ENCODE measurements around the gene SFT2D1.

Gene SFT2D1

DNA sequence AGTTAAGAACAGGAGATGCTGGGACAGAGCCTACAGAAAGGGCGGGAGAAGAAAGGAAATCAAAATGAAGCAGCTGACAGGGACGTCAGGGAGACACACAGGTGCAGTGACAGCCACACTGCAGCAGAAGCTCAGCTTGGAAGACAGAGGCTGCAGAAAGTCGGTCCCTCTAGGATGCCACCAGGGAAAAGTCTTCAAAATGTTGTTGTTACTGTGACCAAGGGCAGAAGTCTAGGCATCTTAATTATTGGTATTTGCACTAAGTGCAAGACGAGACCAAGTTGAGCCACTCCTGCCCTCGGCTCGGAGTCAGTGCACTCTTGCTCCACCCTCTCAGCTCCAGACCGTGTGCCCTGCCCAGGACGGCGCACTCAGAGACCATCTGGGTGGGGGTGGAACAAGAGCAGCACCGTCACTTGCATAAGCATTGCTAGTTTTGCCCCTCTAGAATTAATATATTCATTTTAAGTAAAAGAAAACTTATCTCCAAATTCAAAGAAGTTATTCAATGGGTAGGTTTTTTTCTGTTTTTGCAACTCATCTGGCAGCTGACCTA is 36.7 kb downstream of the SFT2D1 start:
- Histone ChIP-seq H3K36me3 (ENCODE audit: control insufficient read depth in 1 of 2, insufficient read depth in 2 of 2, low read depth in 1 of 2, low read length in 2 of 2) (no peaks in the 10 kb centered on the region), H3K79me1 (replicated peaks; ENCODE audit: low read length, poor library complexity, severe bottlenecking) (no peaks in the 10 kb centered on the region), H3K18ac (ENCODE audit: low read depth in 1 of 2, low read length in 2 of 2) (no peak overlapping the region), H4K91ac (ENCODE audit: low read length) (no peak overlapping the region), H2BK15ac (ENCODE audit: low read depth, poor library complexity, severe bottlenecking) (no peak overlapping the region), H3K4me2 (ENCODE audit: low read length, poor library complexity, severe bottlenecking) (no peak overlapping the region), H3K4me1 (ENCODE audit: control insufficient read depth, insufficient read depth, low read depth, low read length) (peaks cover 17% of the 10 kb centered on the region), H2BK12ac (ENCODE audit: low read length in 2 of 2) (no peak overlapping the region), H3K23ac (ENCODE audit: low read length in 2 of 2) (no peak overlapping the region), H3K4me3 (ENCODE audit: insufficient read depth in 1 of 2, low read depth in 1 of 2, low read length in 2 of 2) (no peak overlapping the region), H2AK5ac (ENCODE audit: low read length, severe bottlenecking) (no peak overlapping the region), H2BK120ac (ENCODE audit: low read depth, low read length) (no peak overlapping the region), H2BK5ac (ENCODE audit: low read depth, low read length, poor library complexity, severe bottlenecking) (no peak overlapping the region), H3K9me3 (ENCODE audit: control insufficient read depth, low read length) (no peaks in the 10 kb centered on the region), H3K4ac (ENCODE audit: low read depth in 1 of 2, low read length in 2 of 2) (no peak overlapping the region), H3K27me3 (ENCODE audit: control insufficient read depth in 1 of 2, insufficient read depth in 1 of 2, low read length in 2 of 2) (peaks cover 38 to 71% of the 10 kb centered on the region in 2 experiments), H3K9ac (ENCODE audit: low read length) (no peak overlapping the region), H3K14ac (ENCODE audit: low read length in 2 of 2) (no peak overlapping the region), H4K8ac (ENCODE audit: low read length) (no peak overlapping the region), H2AFZ (ENCODE audit: low read depth, low read length) (no peak overlapping the region), H3K27ac (ENCODE audit: low read length, poor library complexity, severe bottlenecking) (no peak overlapping the region)
- 66% methylated on average over 9 of the region's 10 CpGs for WGBS
- DNase-seq: no peak

DNA sequence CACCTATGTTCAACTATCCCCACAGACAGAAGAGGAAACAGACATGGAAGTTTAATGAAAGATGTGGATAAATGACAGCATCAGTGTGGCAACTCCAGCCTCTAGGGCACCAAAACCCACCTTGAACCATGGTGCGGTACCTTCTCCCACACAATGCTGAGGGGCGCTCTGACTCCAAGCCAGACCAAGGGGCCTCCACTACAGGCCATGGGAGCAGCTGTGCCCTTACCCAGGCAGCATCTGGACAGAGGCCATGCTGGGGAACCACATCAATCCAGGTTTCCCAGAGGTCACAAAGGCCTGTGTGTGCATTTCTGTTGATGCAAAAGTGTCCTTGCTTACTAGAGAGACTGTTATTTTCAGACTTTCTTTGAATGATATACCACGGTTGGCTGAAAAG is 38.2 kb downstream of the SFT2D1 start:
- Histone ChIP-seq H3K18ac (ENCODE audit: low read depth in 1 of 2, low read length in 2 of 2) (no peak overlapping the region), H3K79me1 (replicated peaks; ENCODE audit: low read length, poor library complexity, severe bottlenecking) (no peaks in the 10 kb centered on the region), H3K4me2 (ENCODE audit: low read length, poor library complexity, severe bottlenecking) (no peak overlapping the region), H2BK5ac (ENCODE audit: low read depth, low read length, poor library complexity, severe bottlenecking) (no peak overlapping the region), H2BK12ac (ENCODE audit: low read length in 2 of 2) (no peak overlapping the region), H2AFZ (ENCODE audit: low read depth, low read length) (no peak overlapping the region), H2AK5ac (ENCODE audit: low read length, severe bottlenecking) (no peak overlapping the region), H3K23ac (ENCODE audit: low read length in 2 of 2) (no peak overlapping the region), H2BK15ac (ENCODE audit: low read depth, poor library complexity, severe bottlenecking) (no peak overlapping the region), H4K8ac (ENCODE audit: low read length) (no peak overlapping the region), H4K91ac (ENCODE audit: low read length) (no peak overlapping the region), H3K27me3 (ENCODE audit: control insufficient read depth in 1 of 2, insufficient read depth in 1 of 2, low read length in 2 of 2) (peaks cover 25 to 59% of the 10 kb centered on the region in 2 experiments), H3K9ac (ENCODE audit: low read length) (no peak overlapping the region), H3K36me3 (ENCODE audit: control insufficient read depth in 1 of 2, insufficient read depth in 2 of 2, low read depth in 1 of 2, low read length in 2 of 2) (no peaks in the 10 kb centered on the region), H3K14ac (ENCODE audit: low read length in 2 of 2) (no peak overlapping the region), H3K4me1 (ENCODE audit: control insufficient read depth, insufficient read depth, low read depth, low read length) (peaks cover 17% of the 10 kb centered on the region), H3K4me3 (ENCODE audit: insufficient read depth in 1 of 2, low read depth in 1 of 2, low read length in 2 of 2) (no peak overlapping the region), H3K27ac (ENCODE audit: low read length, poor library complexity, severe bottlenecking) (no peak overlapping the region), H2BK120ac (ENCODE audit: low read depth, low read length) (no peak overlapping the region), H3K9me3 (ENCODE audit: control insufficient read depth, low read length) (no peaks in the 10 kb centered on the region), H3K4ac (ENCODE audit: low read depth in 1 of 2, low read length in 2 of 2) (no peak overlapping the region)
- no peak for DNase-seq
- WGBS: 81% methylated on average over 3 of the region's 3 CpGs

DNA sequence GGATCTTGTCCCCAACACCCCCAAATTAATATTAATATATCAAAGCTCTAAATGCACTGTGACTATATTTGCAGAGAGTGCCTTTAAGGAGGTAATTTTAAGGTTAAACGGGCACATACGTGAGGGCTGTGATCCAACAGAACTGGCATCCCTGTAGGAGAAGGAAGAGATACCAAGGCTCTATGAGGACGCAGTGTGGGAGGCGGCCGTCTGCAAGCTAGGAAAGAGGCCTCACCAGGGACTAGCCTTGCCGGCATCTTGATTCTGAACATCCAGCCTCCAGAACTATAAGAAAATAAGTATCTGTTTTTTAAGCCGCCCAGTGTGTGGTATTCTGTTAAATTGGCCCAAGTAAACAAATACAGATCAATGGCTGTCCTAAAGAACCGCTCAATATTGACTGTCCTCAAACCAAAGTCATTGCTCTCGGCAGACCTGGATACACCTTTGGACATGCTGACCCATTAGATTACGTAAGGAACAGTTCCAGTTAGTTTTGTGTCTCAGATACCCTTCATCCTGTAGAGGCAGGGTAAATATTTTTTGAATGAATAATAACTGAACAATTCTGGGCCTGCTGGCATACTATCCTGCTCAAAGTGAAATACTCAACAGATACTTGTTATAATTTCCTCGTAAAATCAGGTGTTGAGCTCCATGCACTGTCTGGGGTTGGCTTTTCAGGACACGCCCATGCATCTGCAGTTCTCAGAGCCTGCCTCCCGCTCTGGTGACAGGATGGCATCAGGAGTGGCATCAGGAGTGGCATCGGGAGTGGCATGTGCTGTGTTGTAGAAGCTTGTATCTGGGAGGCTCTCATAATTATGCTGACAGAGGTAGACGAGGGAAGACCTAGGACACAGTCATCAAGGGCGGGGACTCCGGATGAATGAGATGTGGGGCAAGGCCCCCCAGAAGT is 40.5 kb downstream of the SFT2D1 start:
- Histone ChIP-seq H2AFZ (ENCODE audit: low read depth, low read length) (no peak overlapping the region), H3K27me3 (ENCODE audit: control insufficient read depth in 1 of 2, insufficient read depth in 1 of 2, low read length in 2 of 2) (peaks cover 21 to 50% of the 10 kb centered on the region in 2 experiments), H3K4ac (ENCODE audit: low read depth in 1 of 2, low read length in 2 of 2) (no peak overlapping the region), H3K4me2 (ENCODE audit: low read length, poor library complexity, severe bottlenecking) (no peak overlapping the region), H2AK5ac (ENCODE audit: low read length, severe bottlenecking) (no peak overlapping the region), H3K23ac (ENCODE audit: low read length in 2 of 2) (no peak overlapping the region), H3K4me3 (ENCODE audit: insufficient read depth in 1 of 2, low read depth in 1 of 2, low read length in 2 of 2) (no peak overlapping the region), H4K91ac (ENCODE audit: low read length) (no peak overlapping the region), H2BK12ac (ENCODE audit: low read length in 2 of 2) (no peak overlapping the region), H2BK5ac (ENCODE audit: low read depth, low read length, poor library complexity, severe bottlenecking) (no peak overlapping the region), H4K8ac (ENCODE audit: low read length) (no peak overlapping the region), H3K79me1 (replicated peaks; ENCODE audit: low read length, poor library complexity, severe bottlenecking) (no peaks in the 10 kb centered on the region), H2BK120ac (ENCODE audit: low read depth, low read length) (no peak overlapping the region), H3K27ac (ENCODE audit: low read length, poor library complexity, severe bottlenecking) (no peak overlapping the region), H3K9ac (ENCODE audit: low read length) (no peak overlapping the region), H3K9me3 (ENCODE audit: control insufficient read depth, low read length) (no peaks in the 10 kb centered on the region), H3K18ac (ENCODE audit: low read depth in 1 of 2, low read length in 2 of 2) (no peak overlapping the region), H2BK15ac (ENCODE audit: low read depth, poor library complexity, severe bottlenecking) (no peak overlapping the region), H3K4me1 (ENCODE audit: control insufficient read depth, insufficient read depth, low read depth, low read length) (no peaks in the 10 kb centered on the region), H3K14ac (ENCODE audit: low read length in 2 of 2) (no peak overlapping the region), H3K36me3 (ENCODE audit: control insufficient read depth in 1 of 2, insufficient read depth in 2 of 2, low read depth in 1 of 2, low read length in 2 of 2) (no peaks in the 10 kb centered on the region)
- no peak for DNase-seq
- WGBS: 87% methylated on average over 14 of the region's 17 CpGs

DNA sequence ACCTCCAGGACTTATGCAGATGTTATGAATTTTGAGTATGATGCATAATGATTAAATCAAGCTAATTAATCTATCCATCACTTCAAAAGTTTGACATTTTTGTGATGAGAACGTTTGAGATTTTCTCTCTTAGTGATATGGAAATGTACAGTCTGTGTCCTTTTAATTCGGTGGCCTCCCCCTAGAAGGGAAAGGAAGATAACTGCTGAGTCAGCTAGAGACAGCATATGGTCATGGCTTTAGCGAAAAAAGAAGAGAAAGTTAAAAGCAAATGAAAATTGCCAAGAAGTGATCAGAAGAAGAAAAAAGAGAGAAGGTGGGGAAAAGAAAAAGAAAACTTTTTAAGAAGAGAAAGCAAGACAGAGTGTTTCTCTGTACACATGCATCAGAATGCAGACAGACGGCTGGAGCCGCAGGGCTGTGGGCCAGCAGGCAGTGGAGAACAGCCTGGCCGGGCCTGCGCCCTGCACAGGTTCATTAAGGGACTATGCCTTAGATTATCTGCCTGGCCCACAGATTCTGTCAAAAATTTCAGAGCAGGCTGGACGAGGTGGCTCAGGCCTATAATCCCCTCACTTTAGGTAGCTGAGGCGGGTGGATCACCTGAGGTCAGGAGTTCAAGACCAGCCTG is 41.9 kb downstream of the SFT2D1 start:
- no peak overlapping the region for H3K14ac ChIP-seq (ENCODE audit: low read length in 2 of 2)
- no peak overlapping the region for H3K4me3 ChIP-seq (ENCODE audit: insufficient read depth in 1 of 2, low read depth in 1 of 2, low read length in 2 of 2)
- H3K79me1 ChIP-seq (replicated peaks; ENCODE audit: low read length, poor library complexity, severe bottlenecking): no peaks in the 10 kb centered on the region
- H3K23ac ChIP-seq (ENCODE audit: low read length in 2 of 2): no peak overlapping the region
- no peak overlapping the region for H2AK5ac ChIP-seq (ENCODE audit: low read length, severe bottlenecking)
- no peak overlapping the region for H3K27ac ChIP-seq (ENCODE audit: low read length, poor library complexity, severe bottlenecking)
- H2BK120ac ChIP-seq (ENCODE audit: low read depth, low read length): no peak overlapping the region
- H3K4me1 ChIP-seq (ENCODE audit: control insufficient read depth, insufficient read depth, low read depth, low read length): no peaks in the 10 kb centered on the region
- H3K4ac ChIP-seq (ENCODE audit: low read depth in 1 of 2, low read length in 2 of 2): no peak overlapping the region
- no peak overlapping the region for H2AFZ ChIP-seq (ENCODE audit: low read depth, low read length)
- no peak overlapping the region for H2BK15ac ChIP-seq (ENCODE audit: low read depth, poor library complexity, severe bottlenecking)
- no peak overlapping the region for H3K18ac ChIP-seq (ENCODE audit: low read depth in 1 of 2, low read length in 2 of 2)
- H3K9ac ChIP-seq (ENCODE audit: low read length): no peak overlapping the region
- no peak overlapping the region for H3K4me2 ChIP-seq (ENCODE audit: low read length, poor library complexity, severe bottlenecking)
- 77% methylated on average over 9 of the region's 9 CpGs for WGBS
- no peak for DNase-seq
- peaks cover 18 to 48% of the 10 kb centered on the region in 2 experiments for H3K27me3 ChIP-seq (ENCODE audit: control insufficient read depth in 1 of 2, insufficient read depth in 1 of 2, low read length in 2 of 2)
- H2BK12ac ChIP-seq (ENCODE audit: low read length in 2 of 2): no peak overlapping the region
- no peak overlapping the region for H4K91ac ChIP-seq (ENCODE audit: low read length)
- no peak overlapping the region for H2BK5ac ChIP-seq (ENCODE audit: low read depth, low read length, poor library complexity, severe bottlenecking)
- no peaks in the 10 kb centered on the region for H3K9me3 ChIP-seq (ENCODE audit: control insufficient read depth, low read length)
- H4K8ac ChIP-seq (ENCODE audit: low read length): no peak overlapping the region
- H3K36me3 ChIP-seq (ENCODE audit: control insufficient read depth in 1 of 2, insufficient read depth in 2 of 2, low read depth in 1 of 2, low read length in 2 of 2): no peaks in the 10 kb centered on the region
